GM21381 (cell line): ENCODE results near the gene CHKA.
A peak's percentile ranks its signal among the peaks of the same experiment; 100 is the strongest.
"Not testable (repeated sequence)": the region's sequence is repeated elsewhere in the genome, so short reads cannot be mapped to it uniquely, and the experiment has no call there.

Experiments used
- ATAC-seq: cut with Tn5 transposase; IDR thresholded peaks from one replicate; pipeline ENCODE4 v1.9.1; 2021; ENCODE audit warnings: mild to moderate bottlenecking, moderate library complexity; ENCODE audit not compliant: unreplicated experiment

Gene CHKA

DNA sequence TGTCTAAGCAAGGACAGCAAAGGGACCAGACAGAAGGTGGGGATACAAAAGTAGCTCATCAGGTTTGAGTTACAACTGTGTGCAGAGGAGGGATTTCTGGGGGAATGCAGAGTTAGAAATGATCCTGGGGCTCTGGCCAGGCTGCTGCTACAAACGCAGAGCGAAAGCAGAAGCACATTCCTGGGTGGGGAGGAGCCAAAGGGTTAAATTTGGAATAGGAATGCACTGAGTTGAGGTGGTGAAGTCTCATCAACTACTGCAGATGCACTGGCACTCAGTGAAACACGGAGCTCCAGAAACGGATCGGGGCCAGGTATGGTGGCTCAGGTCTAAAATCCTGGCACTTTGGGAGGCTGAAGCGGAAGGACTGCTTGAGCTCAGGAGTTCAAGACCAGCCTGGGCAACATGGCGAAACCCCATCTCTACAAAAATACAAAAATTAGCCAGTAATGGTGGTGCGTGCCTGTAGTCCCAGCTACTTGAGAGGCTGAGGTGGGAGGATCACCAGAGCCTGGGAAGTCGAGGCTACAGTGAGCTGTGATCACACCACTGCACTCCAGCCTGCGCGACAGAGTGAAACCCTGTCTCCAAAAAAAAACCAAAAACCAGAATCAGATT, 3.2 kb downstream of the CHKA start:
- no peak for ATAC-seq

DNA sequence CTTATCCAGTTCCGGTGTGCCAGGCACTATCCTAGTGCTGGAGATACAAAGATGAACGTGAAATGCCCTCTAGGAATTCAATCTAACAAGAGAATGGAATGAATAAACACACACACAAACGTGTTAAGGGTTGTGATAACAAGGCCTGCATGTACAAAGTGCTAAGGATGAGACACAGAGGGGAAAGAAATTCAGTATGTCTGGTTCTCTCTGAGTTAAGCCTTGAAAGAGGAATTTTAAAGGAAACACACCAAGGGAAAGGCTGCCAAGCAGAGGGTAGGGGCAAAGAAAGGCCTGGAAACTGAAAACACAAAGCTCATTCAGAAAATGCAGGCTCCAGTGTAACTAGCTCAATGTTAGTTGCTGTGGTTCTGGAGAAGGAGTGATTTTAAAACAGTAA, 4.2 kb downstream of the CHKA start:
- ATAC-seq, result no peak

DNA sequence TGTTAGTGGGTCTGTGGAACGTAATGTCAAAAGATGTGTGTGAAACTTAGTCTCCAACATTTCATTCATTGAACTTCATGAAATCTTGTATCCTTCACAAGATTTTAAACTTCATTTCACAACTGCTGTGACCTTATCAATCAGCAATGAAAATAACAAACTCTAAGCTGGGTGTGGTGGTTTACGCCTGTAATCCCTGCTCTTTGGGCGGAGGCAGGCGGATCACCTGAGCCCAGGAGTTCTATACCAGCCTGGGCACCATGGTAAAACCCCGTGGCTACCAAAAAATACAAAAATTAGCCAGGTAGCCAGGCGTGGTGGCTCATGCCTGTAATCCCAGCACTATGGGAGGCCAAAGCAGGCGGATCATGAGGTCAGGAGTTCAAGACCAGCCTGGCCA, 5.1 kb downstream of the CHKA start:
- ATAC-seq, result no peak

DNA sequence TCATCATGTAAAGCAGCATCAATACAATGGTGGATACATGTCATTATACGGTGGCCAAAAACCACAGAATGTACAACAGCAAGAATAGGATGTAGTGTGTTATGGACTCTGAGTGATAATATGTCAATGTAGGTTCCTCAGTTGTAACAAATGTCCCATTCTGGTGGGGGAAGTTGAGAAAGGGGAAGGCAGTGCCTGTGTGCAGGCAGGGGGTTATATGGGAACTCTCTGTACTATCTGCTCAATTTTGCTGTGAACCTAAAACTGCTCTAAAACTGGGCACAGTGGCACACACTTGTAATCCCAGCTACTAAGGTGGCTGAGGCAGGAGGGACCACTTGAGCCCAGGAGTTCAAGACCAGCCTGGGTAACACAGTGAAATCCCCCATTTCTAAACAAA, 5.9 kb downstream of the CHKA start:
- ATAC-seq, result no peak

DNA sequence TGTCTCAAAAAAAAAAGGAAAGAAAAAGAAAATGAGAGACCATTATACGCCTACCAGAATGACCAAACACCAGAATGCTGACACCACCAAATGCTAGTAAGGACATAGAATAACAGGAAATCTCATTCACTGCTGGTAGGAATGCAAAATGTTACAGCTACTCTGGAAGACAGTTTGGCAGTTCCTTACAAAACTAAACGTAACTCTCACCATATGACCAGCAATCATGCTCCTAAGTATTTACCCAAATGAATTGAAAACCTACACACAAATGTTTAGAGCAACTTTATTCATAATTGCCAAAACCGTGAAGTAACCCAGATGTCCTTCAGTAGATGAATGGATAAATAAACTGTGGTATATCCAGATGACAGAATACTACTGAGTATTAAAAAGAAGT, 7.2 kb downstream of the CHKA start:
- no peak for ATAC-seq

DNA sequence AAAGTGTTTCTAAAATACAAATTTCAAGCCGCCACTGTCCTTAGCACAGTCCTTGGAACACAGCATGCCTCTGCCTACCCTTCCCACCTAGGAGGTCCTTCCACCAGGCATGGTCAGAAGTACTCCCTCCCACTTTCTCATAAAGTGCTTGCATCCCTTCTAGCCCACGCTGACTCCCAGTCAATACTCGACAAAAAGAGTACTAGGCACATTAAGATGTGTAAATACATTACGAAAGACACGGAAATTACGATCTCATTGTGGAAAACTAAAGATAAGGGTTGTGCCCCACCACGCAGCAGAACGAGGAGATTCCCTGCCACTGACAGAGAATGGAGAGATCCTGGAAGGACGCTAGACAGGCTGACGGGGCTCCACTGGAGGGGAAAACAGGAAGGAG, 13.5 kb downstream of the CHKA start:
- ATAC-seq, result no peak

DNA sequence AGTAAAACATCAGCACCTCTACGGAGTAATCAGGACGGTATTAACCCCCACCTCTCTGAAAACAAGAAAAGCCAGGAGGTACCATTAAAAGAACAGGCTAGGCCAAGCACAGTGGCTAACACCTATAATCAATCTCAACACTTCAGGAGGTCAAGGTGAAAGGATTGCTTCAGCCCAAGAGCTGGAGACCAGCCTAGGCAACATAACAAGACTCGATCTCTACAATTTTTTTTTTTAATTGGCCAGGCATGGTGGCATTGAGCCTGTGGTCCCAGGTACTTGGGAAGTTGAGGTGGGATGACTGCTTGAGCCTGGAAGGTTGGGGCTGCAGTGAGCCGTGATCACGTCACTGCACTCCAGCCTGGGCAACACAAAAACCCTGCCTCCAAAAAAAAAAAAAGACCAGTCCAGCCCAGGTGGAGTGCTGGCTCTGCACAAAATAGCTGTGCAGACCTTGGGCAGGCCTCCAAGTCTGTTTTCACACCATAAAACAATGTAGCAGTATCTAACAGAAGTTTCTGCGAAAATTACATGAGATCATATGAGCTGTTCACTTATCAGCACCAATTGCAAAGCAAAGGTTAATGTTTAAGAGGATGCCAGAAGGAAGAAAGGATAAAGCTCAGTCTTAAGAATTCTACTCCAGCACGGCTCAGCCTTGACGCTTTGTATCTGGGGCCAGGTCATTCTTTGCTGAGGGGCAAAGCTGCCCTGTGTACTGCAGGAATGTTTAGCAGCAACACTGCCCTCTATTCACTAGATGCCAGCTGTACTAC, 14.8 kb downstream of the CHKA start:
- no peak for ATAC-seq

DNA sequence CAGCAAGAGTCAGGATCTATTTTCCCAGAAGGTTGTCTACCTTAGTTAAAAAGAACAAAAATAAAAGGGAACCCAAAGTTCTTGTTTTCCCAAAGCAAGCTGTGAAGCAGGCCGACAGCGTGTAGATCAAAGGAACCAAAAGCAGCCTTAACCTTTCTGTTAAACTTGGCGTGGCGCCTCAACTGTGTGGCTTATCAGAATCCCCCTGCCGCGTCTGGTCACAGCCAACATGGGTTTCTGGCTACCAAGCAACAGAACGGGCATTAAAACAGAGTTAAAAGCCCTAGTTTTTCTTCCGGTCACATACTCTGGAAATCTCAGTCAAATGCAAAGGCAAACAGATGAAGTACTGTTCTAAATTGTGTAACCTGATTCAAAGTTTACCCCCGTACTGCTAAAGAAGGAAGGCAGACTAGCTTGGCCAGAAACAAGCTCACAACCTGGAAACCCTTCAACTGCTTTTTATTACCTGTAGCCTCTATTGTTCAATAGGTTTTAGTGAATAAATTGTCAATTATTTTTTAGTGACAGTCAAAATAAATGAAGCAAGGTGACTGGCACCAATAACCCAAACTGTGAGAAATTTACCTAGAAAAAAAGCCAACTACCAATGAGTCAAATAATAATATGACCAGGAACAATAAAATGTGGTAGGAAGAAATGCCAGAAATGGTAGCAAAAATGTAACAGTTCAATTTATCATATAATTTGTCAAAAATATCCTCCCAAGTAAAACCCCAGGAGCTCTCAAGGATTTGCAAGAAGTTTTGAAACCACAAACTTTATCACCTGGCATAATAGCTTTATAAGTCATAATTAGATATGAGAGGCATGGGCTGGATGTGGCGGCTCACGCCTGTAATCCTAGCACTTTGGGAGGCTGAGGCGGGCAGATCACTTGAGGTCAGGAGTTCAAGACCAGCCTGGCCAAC, 21.4 kb downstream of the CHKA start:
- peak; percentile 58 for ATAC-seq

DNA sequence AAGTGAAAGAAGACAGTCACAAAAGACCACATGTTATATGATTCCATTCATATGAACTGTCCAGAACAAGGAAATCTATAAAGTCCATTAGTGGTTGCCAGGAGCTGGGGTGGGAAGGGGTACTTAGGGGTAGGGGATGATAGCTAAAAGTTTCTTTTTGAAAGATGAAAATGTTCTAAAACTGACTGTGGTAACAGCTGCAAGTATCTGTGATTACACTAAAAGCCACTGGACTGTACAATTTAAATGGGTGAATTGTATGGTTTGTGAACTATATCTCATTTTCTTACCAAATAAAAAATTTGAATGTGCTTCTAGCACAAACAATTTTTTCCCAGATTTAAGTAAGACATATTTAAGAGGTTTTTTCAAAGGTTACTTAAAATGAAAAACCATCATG, 22.1 kb downstream of the CHKA start:
- ATAC-seq, result no peak

DNA sequence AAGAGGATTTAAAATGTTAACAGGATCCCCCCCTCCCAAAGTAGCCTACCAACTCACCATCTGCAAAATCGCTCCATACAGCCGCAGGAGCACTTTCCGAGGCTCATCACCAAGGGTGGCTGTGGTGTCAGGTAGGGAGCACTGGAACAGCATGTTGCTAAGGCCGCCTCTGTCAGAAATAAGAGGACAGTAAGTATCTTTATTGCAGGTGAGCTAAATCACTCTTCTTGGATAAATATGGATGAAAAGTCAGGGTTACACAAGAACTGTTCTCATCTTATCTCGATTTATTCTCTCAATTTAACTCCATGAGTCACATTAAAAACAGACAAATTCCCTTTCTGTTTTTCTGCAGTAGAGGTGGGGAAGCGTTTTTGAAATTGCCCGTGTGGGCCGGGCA, 24.2 kb downstream of the CHKA start:
- no peak for ATAC-seq

DNA sequence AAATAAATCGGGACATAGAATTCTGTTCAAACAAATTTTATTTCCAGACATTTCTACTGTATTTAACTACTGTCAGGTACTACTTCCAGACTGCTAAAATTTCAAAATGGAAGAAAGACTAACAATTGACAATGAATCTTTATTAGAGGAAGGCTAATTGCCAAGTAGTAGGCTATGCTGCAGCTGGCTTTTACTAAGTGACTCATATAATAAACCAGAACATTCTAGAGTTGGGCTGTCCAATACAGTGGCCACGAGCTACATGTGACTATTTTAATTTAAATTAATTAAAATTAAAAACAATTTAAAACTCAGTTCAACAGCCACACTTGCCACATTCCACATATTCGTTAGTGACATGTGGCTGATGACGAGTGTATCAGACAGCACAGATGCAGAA, 27.6 kb downstream of the CHKA start:
- ATAC-seq, result no peak

DNA sequence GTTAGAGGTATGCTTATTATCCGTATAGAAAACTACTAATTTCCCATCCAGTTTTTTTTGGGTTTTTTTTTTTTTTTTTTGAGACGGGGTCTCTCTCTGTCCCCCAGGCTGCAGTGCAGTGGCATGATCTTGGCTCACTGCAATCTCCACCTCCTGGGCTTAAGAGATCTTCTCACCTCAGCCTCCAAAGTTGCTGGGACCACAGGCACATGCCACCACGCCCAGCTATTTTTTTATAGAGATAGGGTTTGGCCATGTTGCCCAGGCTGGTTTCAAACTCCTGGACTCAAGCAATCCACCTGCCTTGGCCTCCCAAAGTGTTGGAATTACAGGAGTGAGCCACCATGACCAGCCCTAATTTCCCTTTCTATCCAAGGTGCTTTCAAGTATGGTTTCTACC, 28.2 kb downstream of the CHKA start:
- not testable (repeated sequence) for ATAC-seq

DNA sequence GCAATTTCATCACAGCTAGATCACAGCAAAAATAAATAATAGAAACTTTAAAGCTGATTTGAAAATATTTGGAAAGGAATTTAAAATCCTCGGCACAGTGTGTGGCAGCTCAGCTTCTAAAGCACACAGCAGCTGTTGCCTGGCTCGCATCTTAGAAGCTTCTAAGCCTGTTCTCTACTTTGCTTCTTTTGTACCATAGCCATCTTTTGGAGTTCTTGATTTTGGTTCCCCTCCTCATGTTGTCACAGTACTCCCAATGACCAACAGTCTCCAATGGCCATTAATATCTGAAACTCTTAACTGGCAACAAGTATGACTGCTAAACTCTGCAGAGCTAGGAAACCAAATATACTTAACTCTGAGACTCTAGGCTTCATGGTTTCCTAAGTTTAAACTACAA, 28.8 kb downstream of the CHKA start:
- ATAC-seq, result no peak

DNA sequence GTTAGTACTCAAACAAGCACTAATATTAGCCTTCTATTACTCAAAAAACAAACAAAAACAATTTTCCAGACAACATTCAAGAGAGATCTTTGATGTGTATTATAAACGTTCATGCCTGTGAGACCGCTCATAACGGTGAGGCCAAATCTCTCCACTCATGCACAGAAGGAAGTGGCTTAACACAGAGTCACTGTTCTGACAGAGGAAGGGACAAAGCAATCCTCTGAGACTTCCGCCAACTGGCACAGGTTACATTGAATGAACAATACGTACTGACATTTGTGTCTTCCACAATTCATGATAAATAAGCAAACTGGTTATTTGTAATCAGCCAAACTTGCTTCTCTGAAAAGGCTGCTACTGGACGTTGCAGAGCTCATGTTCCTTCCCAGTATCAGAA, 30.5 kb downstream of the CHKA start:
- no peak for ATAC-seq

DNA sequence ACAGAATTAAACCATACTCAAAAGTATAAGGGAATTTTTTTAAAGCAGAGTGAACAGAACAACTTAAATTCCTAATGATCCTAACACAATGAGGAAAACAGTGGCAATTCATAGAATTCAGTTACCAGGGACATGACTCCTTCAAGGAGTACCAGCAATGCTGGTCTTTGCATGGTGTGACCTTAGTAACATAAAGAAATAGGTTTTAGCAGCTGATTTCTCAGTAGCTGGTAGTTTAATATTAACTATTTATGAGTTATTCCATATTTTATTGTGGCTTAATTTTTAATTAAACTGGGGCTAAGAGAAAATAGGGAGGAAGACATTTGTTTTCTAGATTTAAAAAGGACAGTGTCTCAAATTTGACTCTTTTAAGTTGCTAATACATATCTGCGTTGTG, 30.9 kb downstream of the CHKA start:
- no peak for ATAC-seq

DNA sequence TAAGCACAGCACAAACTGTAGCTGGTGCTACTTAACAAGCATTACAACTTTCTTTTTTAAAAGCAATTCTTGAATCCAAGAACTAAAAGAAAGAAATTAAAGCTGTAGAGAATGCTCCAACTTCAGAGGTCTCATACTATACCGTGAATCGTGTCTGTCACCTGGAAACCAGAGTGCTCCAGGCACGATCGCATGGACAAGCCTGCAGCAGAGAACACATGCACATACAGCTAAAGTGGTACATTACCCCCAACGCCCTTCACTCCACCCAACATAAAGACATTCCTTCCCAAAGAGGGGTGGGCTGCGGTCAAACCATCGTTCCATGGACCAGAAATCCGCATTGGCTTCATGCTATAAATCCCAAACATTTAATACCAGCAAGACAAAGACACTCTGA, 31.5 kb downstream of the CHKA start:
- no peak for ATAC-seq

DNA sequence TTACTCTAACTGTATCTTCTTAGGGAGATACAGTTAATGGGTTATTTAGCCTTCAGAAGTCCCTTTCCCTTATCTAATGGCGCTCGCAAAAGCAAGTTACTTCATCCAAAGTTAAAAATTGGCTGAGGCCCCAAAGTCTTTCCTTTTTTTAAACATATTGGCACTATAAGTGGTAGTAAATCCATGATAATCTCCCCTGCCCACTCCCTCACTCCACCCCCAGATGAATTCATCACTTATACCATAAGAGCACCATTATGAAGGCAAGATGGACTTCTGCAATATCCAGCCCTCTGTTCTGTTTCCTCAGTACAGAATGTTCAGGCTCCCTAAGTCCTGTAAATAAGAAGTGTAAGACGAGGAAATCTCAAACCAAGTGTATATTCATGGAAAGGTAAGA, 37.7 kb downstream of the CHKA start:
- no peak for ATAC-seq

DNA sequence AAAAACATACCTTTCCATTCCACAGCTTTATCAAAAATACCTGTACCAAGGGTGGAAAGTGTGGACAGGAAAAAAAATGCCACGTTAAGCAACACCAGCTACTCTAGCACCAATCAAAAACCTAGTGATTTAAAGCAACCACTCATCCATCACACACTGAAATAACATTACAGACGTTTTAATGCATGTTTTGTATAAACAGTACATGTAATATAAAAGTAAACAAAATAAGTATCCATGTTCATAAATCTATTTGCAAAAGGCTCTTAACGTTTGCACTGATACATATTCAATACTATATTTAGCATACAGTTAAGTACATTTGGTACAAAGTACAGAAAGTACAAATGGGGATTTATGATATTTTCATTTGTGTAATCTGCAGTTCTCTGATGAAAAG, 38.7 kb downstream of the CHKA start:
- ATAC-seq, result no peak

DNA sequence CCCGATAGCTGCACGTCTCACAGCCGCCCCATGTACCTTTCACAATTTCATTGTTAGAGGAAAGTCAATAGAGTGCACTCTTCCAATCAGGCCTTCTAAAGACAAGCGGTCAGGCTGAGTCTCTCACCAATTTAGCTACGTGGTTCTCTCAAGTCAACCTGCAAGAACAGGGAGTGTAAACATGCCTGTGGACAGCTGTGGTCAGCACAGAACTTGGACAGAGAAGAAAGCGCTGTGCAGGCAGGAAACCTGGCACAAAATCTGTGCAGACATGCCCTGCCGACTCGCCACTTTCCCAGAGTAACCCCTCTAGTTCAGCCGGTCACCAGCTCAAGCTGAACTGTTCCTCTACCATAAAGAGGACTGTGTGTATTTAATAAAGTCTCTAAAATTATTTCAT, 39.5 kb downstream of the CHKA start:
- ATAC-seq, result no peak

DNA sequence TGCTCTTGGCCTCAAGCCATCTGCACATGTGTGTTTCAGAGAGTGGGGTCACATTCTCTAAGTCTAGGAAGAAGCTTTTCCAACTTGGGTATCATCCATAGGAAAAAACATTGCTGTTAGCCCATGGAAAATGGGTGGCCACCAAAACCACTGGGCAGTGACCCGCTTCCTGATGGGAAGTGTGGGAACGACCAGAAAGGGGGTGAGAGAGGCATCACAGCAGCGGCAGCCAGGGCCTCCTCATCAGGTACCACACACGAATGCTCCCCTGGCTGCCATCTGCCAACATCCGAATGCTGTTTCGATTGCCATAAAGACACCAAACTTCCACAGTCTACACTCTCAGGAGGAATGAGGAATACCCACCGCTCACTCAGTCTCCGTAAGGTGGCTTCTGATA, 40.3 kb downstream of the CHKA start:
- ATAC-seq, result no peak

DNA sequence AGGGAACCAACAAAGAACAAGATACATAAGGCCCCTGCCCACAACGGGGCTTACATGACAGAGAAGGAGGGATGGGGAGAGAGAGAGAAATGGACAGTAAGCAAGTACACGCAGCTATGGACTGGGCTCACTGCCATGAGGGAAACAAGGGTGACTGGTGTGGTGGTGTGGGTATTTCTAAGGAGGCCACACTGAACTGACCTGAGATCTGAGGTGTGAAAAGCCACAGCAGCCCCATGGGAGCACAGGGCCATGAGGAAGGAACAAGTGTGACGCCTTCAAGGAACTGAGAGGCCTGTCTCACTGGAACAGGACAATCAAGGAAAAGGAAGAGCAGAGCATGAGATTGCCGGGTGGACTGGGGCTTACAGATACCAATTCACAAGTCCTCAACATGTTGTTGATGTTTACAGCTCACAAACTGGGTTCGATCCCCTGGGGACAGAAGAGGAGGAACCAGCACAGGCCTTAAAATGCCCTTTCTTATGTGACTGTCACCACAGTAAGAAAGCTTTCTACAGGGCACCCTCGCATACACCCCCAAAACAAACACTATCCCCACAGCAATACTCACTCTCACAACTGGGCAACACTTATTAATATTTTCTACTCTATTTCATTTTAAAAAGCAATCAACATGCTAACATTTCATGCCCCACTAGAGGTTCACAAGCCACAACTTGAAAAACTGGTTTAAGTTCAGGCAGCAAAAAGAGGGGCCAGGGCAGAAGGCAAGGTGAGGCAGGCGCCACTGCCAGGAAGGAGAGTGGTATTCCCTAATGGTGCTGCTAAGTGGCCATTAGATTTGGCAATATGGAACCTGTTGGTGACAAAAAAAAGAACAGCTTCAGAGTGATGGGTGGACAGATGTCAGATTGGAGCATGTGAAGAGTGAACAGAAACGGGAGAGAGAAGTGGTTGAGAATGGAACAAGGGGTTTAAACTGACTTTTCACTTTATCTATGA, 43.3 kb downstream of the CHKA start:
- ATAC-seq, result peak; percentile 79
